Sigmoid colon (tissue), 7 donors: ENCODE data around the gene SORBS1. TPM values are rescaled to one million over a fixed set of nuclear protein-coding genes. Genes with fewer than 3 reads are reported as not detected.
A peak's percentile ranks its signal among the peaks of the same experiment; 100 is the strongest.

Experiments used
- DNase-seq: peaks from one replicate; pipeline ENCODE4 v3.0.0-alpha.2; 2019
- H3K27ac ChIP-seq, 4 donors: fragments of 200-600 bp; sonication (generic); one replicate each; pipeline ENCODE4 v1.5.1; 2016 to 2019; ENCODE audit warnings: mild to moderate bottlenecking in 1 of 4
- H3K27me3 ChIP-seq, 3 donors: fragments of 200-600 bp; sonication (generic); one replicate each; pipeline ENCODE4 v1.5.1; 2019; ENCODE audit warnings: mild to moderate bottlenecking in 1 of 3
- H3K36me3 ChIP-seq, 4 donors: fragments of 200-600 bp; sonication (generic); one replicate each; pipeline ENCODE4 v1.5.1; 2016 to 2019
- H3K4me1 ChIP-seq, 4 donors: fragments of 200-600 bp; sonication (generic); one replicate each; pipeline ENCODE4 v1.5.1; 2017 to 2019
- H3K4me3 ChIP-seq, 4 donors: fragments of 200-600 bp; sonication (generic); one replicate each; pipeline ENCODE4 v1.5.1; 2017 to 2019; ENCODE audit warnings: mild to moderate bottlenecking in 2 of 4, moderate library complexity in 1 of 4
- H3K9me3 ChIP-seq, 4 donors: fragments of 200-600 bp in 3 of 4; sonication (generic) in 3 of 4; one replicate each; pipeline versions ENCODE4 v1.5.1 to v1.6.1; 2013 to 2019
- EP300 ChIP-seq, 4 donors: sonication (generic); formaldehyde crosslinking; IDR thresholded peaks; one replicate each; pipeline ENCODE4 v1.6.1; 2017; ENCODE audit warnings: antibody characterized with exemption in 4 of 4
- POLR2A ChIP-seq, 2 donors: fragments of 450-650 bp; IDR thresholded peaks; one replicate each; pipeline ENCODE4 v1.6.1; 2016; ENCODE audit warnings: antibody characterized with exemption in 2 of 2, mild to moderate bottlenecking in 2 of 2, moderate library complexity in 2 of 2
- POLR2AphosphoS5 ChIP-seq, 4 donors: sonication (generic); formaldehyde crosslinking; IDR thresholded peaks; one replicate each; pipeline ENCODE4 v1.6.1; 2017; ENCODE audit warnings: antibody characterized with exemption in 4 of 4
- WGBS, 2 donors: extraction: QIAGEN DNeasy Blood & Tissue Kit; methylation state at CpG; one replicate each; pipeline ENCODE4 v1.1.7; 2013; 5-methylcytosine and 5-hydroxymethylcytosine counted together
- intact Hi-C: fragments of 100-400 bp; cut with DNase I; formaldehyde crosslinking; loops from one replicate; pipeline ENCODE4 v1.15.1; 2023
- polyA plus RNA-seq, 3 donors: library from polyadenylated mRNA; stranded (reverse); fragments of 200-250 nt; gene quantifications; one replicate each; pipeline ENCODE4 v1.2.3, GENCODE V29; 2013
- total RNA-seq, 4 donors: library from RNA; depleted of rRNA; stranded (reverse); fragments of >200 nt; gene quantifications; one replicate each; pipeline ENCODE4 v1.1.0, GENCODE V29; 2016
- TF ChIP-seq, protein P1 (sequence below), 4 experiments: fragments of 450-650 bp in 3 of 4; fragments of 200-600 bp in 1 of 4; IDR thresholded peaks; one replicate each; pipeline ENCODE4 v1.5.1; 2016 to 2019; ENCODE audit warnings: antibody characterized with exemption in 4 of 4, mild to moderate bottlenecking in 3 of 4, moderate library complexity in 2 of 4
- donor health status: healthy with polysubstance abuse.
- donor health status: Bipolar disorder and iron deficiency.
- donor health status: healthy.

The SORBS1 gene
- total and polyA plus RNA-seq, 7 donors, result 8.1 to 1,403 (median 664) TPM

DNA sequence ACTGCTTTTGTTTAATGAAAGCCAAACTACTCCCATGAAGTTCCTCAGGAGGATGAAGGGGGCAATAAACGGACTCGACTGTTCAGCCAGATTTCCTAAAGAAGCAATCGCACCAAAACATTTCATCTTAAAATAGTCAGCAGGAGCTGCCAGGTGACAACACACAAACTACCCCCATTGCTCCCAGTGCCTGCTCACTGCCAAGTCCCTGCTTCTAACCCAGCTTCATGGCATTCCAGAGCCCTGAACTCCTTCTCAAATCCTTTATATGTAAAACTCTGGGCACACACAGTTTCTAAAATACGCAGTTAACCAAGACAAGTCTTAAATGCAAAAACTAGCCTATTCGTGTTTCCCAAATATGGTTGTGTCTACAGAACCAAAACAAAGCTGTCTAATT, 110.0 kb downstream of the SORBS1 start:
- intact Hi-C loops, result no loop called here
- DNase-seq, result peak; percentile 83
- WGBS, 2 donors, result 69 to 71% methylated on average over 5 of the region's 5 CpGs
- H3K4me1 ChIP-seq, result peaks cover 0 to 100% (median 92%) of the 10 kb centered on the region in 4 donors
- no peaks in the 10 kb centered on the region for H3K27me3 ChIP-seq
- H3K4me3 ChIP-seq, result no peak overlapping the region
- H3K27ac ChIP-seq, result peak overlapping the region; percentile 84 to 98 (median 90)
- TF ChIP-seq POLR2AphosphoS5 (IDR thresholded peaks at IDR 0.05) (peak; percentile 19 to 70 (median 62)), EP300 (IDR thresholded peaks at IDR 0.05) (peak in 3 of 4 donors; percentile 31 to 87 (median 32)), POLR2A (IDR thresholded peaks at IDR 0.05) (no peak)
- TF ChIP-seq, protein P1, sequence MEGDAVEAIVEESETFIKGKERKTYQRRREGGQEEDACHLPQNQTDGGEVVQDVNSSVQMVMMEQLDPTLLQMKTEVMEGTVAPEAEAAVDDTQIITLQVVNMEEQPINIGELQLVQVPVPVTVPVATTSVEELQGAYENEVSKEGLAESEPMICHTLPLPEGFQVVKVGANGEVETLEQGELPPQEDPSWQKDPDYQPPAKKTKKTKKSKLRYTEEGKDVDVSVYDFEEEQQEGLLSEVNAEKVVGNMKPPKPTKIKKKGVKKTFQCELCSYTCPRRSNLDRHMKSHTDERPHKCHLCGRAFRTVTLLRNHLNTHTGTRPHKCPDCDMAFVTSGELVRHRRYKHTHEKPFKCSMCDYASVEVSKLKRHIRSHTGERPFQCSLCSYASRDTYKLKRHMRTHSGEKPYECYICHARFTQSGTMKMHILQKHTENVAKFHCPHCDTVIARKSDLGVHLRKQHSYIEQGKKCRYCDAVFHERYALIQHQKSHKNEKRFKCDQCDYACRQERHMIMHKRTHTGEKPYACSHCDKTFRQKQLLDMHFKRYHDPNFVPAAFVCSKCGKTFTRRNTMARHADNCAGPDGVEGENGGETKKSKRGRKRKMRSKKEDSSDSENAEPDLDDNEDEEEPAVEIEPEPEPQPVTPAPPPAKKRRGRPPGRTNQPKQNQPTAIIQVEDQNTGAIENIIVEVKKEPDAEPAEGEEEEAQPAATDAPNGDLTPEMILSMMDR (IDR thresholded peaks at IDR 0.05), result no peak
- no peaks in the 10 kb centered on the region for H3K9me3 ChIP-seq
- H3K36me3 ChIP-seq, result peaks cover 0 to 4% (median 0%) of the 10 kb centered on the region in 4 donors

DNA sequence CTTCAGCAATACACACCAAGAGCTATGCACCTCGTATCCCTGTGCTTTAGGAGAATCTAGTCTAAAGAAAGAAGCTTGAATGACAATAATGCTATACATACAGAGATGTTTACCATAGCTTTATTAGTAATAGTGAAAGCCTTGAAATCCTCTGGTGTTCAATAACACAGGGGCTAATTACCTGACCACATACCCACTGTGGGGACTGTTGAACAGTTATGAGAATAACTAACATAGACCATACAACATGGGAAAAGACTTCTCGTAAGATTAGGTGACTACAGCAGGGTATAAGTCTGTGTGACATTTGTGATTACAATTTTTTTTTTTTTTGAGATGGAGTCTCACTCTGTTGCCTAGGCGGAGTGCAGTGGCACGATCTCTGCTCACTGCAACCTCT, 111.0 kb downstream of the SORBS1 start:
- intact Hi-C loops, result no loop called here

DNA sequence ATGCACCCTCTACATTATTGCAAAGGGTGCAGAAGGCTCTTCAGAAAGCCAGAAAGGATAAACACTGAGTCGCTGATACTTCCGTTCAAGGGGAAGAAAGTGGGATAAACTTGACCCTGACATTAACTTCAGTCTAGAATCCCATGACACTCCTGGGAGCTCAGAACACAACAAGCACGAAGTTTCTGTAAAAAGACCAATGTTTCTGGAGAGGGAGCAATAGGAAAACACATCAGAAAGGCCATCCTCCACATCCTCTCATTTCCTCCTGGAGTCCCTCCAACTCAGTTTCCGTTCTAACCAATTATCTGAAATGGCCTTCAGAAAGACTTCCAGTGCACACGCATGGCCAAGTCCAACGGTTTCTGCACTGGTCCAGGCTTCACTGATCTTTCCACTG, 113.5 kb downstream of the SORBS1 start:
- intact Hi-C loops, result loop anchor here (5.0 kb wide), 1 partner anchor 90 kb away; no protein-coding TSS in a partner anchor
- peak in 3 of 4 donors; percentile 39 to 57 (median 40) for TF ChIP-seq POLR2AphosphoS5 (IDR thresholded peaks at IDR 0.05)
- TF ChIP-seq, protein P1 (IDR thresholded peaks at IDR 0.05), result no peak
- H3K4me3 ChIP-seq, result no peak overlapping the region
- no peaks in the 10 kb centered on the region for H3K36me3 ChIP-seq
- H3K4me1 ChIP-seq, result peaks cover 0 to 100% (median 92%) of the 10 kb centered on the region in 4 donors
- 45 to 57% methylated on average over 6 of the region's 6 CpGs for WGBS, 2 donors
- no peaks in the 10 kb centered on the region for H3K9me3 ChIP-seq
- peak overlapping the region; percentile 84 to 98 (median 90) for H3K27ac ChIP-seq
- DNase-seq, result no peak
- H3K27me3 ChIP-seq, result no peaks in the 10 kb centered on the region

More for the DNA sequence above, 111.0 kb downstream of the SORBS1 start:
- Histone ChIP-seq H3K27ac (peak overlapping the region; percentile 84 to 98 (median 90)), H3K27me3 (no peaks in the 10 kb centered on the region), H3K9me3 (no peaks in the 10 kb centered on the region), H3K4me1 (peaks cover 0 to 100% (median 93%) of the 10 kb centered on the region in 4 donors), H3K4me3 (no peak overlapping the region), H3K36me3 (peaks cover 0 to 4% (median 0%) of the 10 kb centered on the region in 4 donors)
- no peak for DNase-seq
- TF ChIP-seq EP300 (IDR thresholded peaks at IDR 0.05) (no peak), POLR2AphosphoS5 (IDR thresholded peaks at IDR 0.05) (no peak), POLR2A (IDR thresholded peaks at IDR 0.05) (no peak)
- TF ChIP-seq, protein P1 (IDR thresholded peaks at IDR 0.05), result no peak
- 90 to 93% methylated on average over 4 of the region's 4 CpGs for WGBS, 2 donors

DNA sequence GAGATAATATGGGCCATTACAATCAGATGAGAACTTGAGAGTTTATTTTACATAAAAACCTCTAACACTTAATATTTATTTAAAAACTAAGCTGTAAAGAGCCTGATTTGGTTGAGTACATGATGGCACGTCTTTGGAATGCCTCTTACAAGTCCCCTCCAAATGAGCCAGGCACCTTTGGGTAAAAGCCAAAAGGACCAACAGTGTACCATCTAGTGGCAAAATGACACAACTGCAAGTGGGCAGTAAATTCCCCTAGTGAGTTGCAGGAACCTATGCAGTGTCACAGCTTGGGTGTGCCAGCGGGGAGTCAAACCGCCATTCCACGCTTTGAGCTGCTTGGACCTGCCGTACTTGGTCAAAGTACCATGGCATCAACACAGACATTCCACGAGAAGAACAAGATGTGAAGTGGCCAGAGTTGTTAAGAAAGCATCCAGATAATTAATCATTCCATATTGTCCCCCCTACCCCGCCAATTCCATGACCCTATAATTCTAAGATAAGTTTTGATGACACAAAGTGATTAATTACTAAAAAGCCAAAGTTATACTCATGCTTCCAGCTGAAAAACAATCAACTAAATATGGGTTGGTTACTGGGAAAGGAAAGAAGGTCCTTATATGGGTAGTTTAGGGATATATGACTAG, 115.2 kb downstream of the SORBS1 start:
- H3K27ac ChIP-seq, result peak overlapping the region; percentile 84 to 98 (median 90)
- intact Hi-C loops, result loop anchor here (5.0 kb wide), 1 partner anchor 91 kb away; no protein-coding TSS in a partner anchor
- TF ChIP-seq, protein P1 (IDR thresholded peaks at IDR 0.05), result peak; percentile 39 to 77 (median 70)
- peak in 3 of 4 donors; percentile 73 to 77 (median 74) for TF ChIP-seq POLR2AphosphoS5 (IDR thresholded peaks at IDR 0.05)
- TF ChIP-seq POLR2A (IDR thresholded peaks at IDR 0.05), result no peak
- TF ChIP-seq EP300 (IDR thresholded peaks at IDR 0.05), result peak in 3 of 4 donors; percentile 59 to 88 (median 88)
- peak; percentile 86 for DNase-seq
- no peaks in the 10 kb centered on the region for H3K9me3 ChIP-seq
- H3K27me3 ChIP-seq, result no peaks in the 10 kb centered on the region
- H3K36me3 ChIP-seq, result no peaks in the 10 kb centered on the region
- H3K4me3 ChIP-seq, result no peak overlapping the region
- peaks cover 0 to 100% (median 93%) of the 10 kb centered on the region in 4 donors for H3K4me1 ChIP-seq
- WGBS, 2 donors, result 24 to 33% methylated on average over 7 of the region's 7 CpGs
